HepG2 (cell line): ENCODE results near the gene GUCY2D. TPM values are rescaled to one million over a fixed set of nuclear protein-coding genes. Genes with fewer than 3 reads are reported as not detected.

Source experiments
- ADNP ChIP-seq: sonication (generic); formaldehyde crosslinking; IDR thresholded peaks from 2 replicates; pipeline ENCODE4 v1.4.0; 2020; ENCODE audit warnings: missing genetic modification reagents
- ATM ChIP-seq: fragments of 450-650 bp; IDR thresholded peaks from 2 replicates; pipeline ENCODE4 v1.7.1; 2017; ENCODE audit warnings: mild to moderate bottlenecking, borderline replicate concordance
- BHLHE40 ChIP-seq: IDR thresholded peaks from 2 replicates; pipeline ENCODE4 v1.6.1; 2011; ENCODE audit warnings: low read length, improper control_type of control experiment
- CTCF ChIP-seq: sonication (generic); formaldehyde crosslinking; IDR thresholded peaks from 2 replicates; pipeline ENCODE4 v1.5.0; 2020; ENCODE audit warnings: mild to moderate bottlenecking, missing genetic modification reagents, moderate library complexity
- DBP ChIP-seq: sonication (generic); formaldehyde crosslinking; IDR thresholded peaks from 2 replicates; pipeline ENCODE4 v1.4.0; 2020; ENCODE audit warnings: missing genetic modification reagents; ENCODE audit errors: not compliant biosample characterization
- HNF4G ChIP-seq, 2 experiments: sonication (generic) in 1 of 2; formaldehyde crosslinking in 1 of 2; IDR thresholded peaks; 2 replicates each; pipeline versions ENCODE4 v1.4.0 to v1.6.1; 2011 to 2020; ENCODE audit warnings: borderline replicate concordance in 2 of 2, low read depth in 2 of 2, mild to moderate bottlenecking in 2 of 2, low read length in 1 of 2, missing genetic modification reagents in 1 of 2, moderate library complexity in 1 of 2
- HNRNPL ChIP-seq: fragments of 200-400 bp; formaldehyde crosslinking; IDR thresholded peaks from 2 replicates; pipeline ENCODE4 v1.6.1; 2017; ENCODE audit warnings: mild to moderate bottlenecking, low read depth, low read length
- KDM4B ChIP-seq: sonication (generic); formaldehyde crosslinking; IDR thresholded peaks from 2 replicates; pipeline ENCODE4 v1.4.0; 2020; ENCODE audit warnings: missing genetic modification reagents
- KLF9 ChIP-seq: IDR thresholded peaks from 2 replicates; pipeline ENCODE4 v1.6.1; 2016; ENCODE audit warnings: low read depth
- MYNN ChIP-seq: sonication (generic); formaldehyde crosslinking; IDR thresholded peaks from 2 replicates; pipeline ENCODE4 v1.4.0; 2020; ENCODE audit warnings: mild to moderate bottlenecking, low read depth, missing genetic modification reagents
- NCOA5 ChIP-seq: sonication (generic); formaldehyde crosslinking; IDR thresholded peaks from 2 replicates; pipeline ENCODE4 v1.4.0; 2020; ENCODE audit warnings: missing genetic modification reagents
- NFRKB ChIP-seq: fragments of 450-650 bp; IDR thresholded peaks from 2 replicates; pipeline ENCODE4 v1.6.1; 2017
- PBX2 ChIP-seq: IDR thresholded peaks from 2 replicates; pipeline ENCODE4 v1.6.1; 2016; ENCODE audit warnings: control low read depth
- PCBP1 ChIP-seq: fragments of 200-400 bp; formaldehyde crosslinking; IDR thresholded peaks from 2 replicates; pipeline ENCODE4 v1.6.1; 2017; ENCODE audit warnings: mild to moderate bottlenecking, low read depth, low read length, borderline replicate concordance
- POLR2G ChIP-seq: fragments of 200-400 bp; formaldehyde crosslinking; IDR thresholded peaks from 2 replicates; pipeline ENCODE4 v1.6.1; 2018; ENCODE audit warnings: mild to moderate bottlenecking, low read depth, low read length, moderate library complexity
- PRPF4 ChIP-seq: fragments of 200-400 bp; formaldehyde crosslinking; IDR thresholded peaks from 2 replicates; pipeline ENCODE4 v1.6.1; 2016; ENCODE audit warnings: low read length, low read depth; ENCODE audit not compliant: poor library complexity, severe bottlenecking
- TEAD2 ChIP-seq: sonication (generic); formaldehyde crosslinking; IDR thresholded peaks from 2 replicates; pipeline ENCODE4 v1.9.0; 2021; ENCODE audit warnings: missing genetic modification reagents
- ZBTB42 ChIP-seq: sonication (generic); formaldehyde crosslinking; IDR thresholded peaks from 2 replicates; pipeline ENCODE4 v1.5.0; 2020; ENCODE audit warnings: mild to moderate bottlenecking, missing genetic modification reagents
- ZEB1 ChIP-seq: IDR thresholded peaks from 2 replicates; pipeline ENCODE4 v1.6.1; 2012; ENCODE audit warnings: mild to moderate bottlenecking, low read depth, inconsistent platforms; ENCODE audit not compliant: insufficient replicate concordance
- ZNF101 ChIP-seq: sonication (generic); formaldehyde crosslinking; IDR thresholded peaks from 2 replicates; pipeline ENCODE4 v1.4.0; 2020; ENCODE audit warnings: mild to moderate bottlenecking, low read depth, missing genetic modification reagents, borderline replicate concordance
- ZNF230 ChIP-seq: sonication (generic); formaldehyde crosslinking; IDR thresholded peaks from 2 replicates; pipeline ENCODE4 v1.4.0; 2020; ENCODE audit warnings: mild to moderate bottlenecking, missing genetic modification reagents
- ZNF292 ChIP-seq: sonication (generic); formaldehyde crosslinking; IDR thresholded peaks from 2 replicates; pipeline ENCODE4 v1.8.1; 2022; ENCODE audit warnings: mild to moderate bottlenecking, low read depth, missing genetic modification reagents, borderline replicate concordance
- ZNF615 ChIP-seq: sonication (generic); formaldehyde crosslinking; IDR thresholded peaks from 2 replicates; pipeline ENCODE4 v1.5.0; 2020; ENCODE audit warnings: mild to moderate bottlenecking, missing genetic modification reagents, borderline replicate concordance
- ZNF616 ChIP-seq: sonication (generic); formaldehyde crosslinking; IDR thresholded peaks from 2 replicates; pipeline ENCODE4 v1.5.0; 2020; ENCODE audit warnings: low read depth, mild to moderate bottlenecking, missing genetic modification reagents
- ZNF772 ChIP-seq: sonication (generic); formaldehyde crosslinking; IDR thresholded peaks from 2 replicates; pipeline ENCODE4 v1.5.0; 2020; ENCODE audit warnings: mild to moderate bottlenecking, missing genetic modification reagents
- ZNF775 ChIP-seq: sonication (generic); formaldehyde crosslinking; IDR thresholded peaks from 2 replicates; pipeline ENCODE4 v1.4.0; 2020; ENCODE audit warnings: missing genetic modification reagents, mild to moderate bottlenecking, moderate library complexity, borderline replicate concordance
- ZNF841 ChIP-seq: sonication (generic); formaldehyde crosslinking; IDR thresholded peaks from 2 replicates; pipeline ENCODE4 v1.8.1; 2023; ENCODE audit warnings: missing genetic modification reagents, borderline replicate concordance
- ZSCAN31 ChIP-seq: sonication (generic); formaldehyde crosslinking; IDR thresholded peaks from 2 replicates; pipeline ENCODE4 v1.5.0; 2020; ENCODE audit warnings: low read depth, mild to moderate bottlenecking, missing genetic modification reagents
- polyA plus RNA-seq, 8 experiments: library from polyadenylated mRNA; depleted of rRNA in 3 of 8; stranded (reverse) in 7 of 8; unstranded in 1 of 8; fragments of >200 nt; fragmentation: Illumina TruSeq in 4 of 8; extraction: Trizol in 4 of 8; gene quantifications; 2 replicates each; pipeline versions ENCODE4 v1.2.1 to v1.2.3, GENCODE V29; 2011 to 2016; ENCODE audit warnings: low read depth in 4 of 8, missing spikeins in 1 of 8, mixed read lengths in 1 of 8; ENCODE audit not compliant: insufficient read depth in 1 of 8
- total RNA-seq, 5 experiments: library from RNA; depleted of rRNA; stranded (reverse); fragments of >200 nt; fragmentation: Illumina TruSeq; extraction: Trizol; gene quantifications; 2 replicates each; pipeline ENCODE4 v1.2.3, GENCODE V29; 2016; ENCODE audit warnings: low read depth in 1 of 5

GUCY2D gene
- total and polyA plus RNA-seq, 2 of the 13 experiments (the other 11 are each of a cell fraction or from before 2014, with no cell fraction given) = not detected

GRCh38 chr17:8056232-8056975, 54.0 kb downstream of the GUCY2D start (continued):
- TF ChIP-seq CTCF = no peak
- no peak for TF ChIP-seq ZNF616 (CRISPR knock-in tag)
- no peak for TF ChIP-seq ADNP (CRISPR knock-in tag)
- TF ChIP-seq NCOA5 (CRISPR knock-in tag) = no peak
- TF ChIP-seq ZNF230 (CRISPR knock-in tag) = peak; percentile 82; the same call in 1 of the 2 replicates
- TF ChIP-seq ZNF775 = no peak
- TF ChIP-seq HNF4G (IDR thresholded peaks at IDR 0.05; ENCODE audit: borderline replicate concordance, low read depth, low read length) = peak; percentile 67; the same call in 1 of the 2 replicates
- TF ChIP-seq HNF4G (CRISPR knock-in tag; IDR thresholded peaks at IDR 0.05; ENCODE audit: borderline replicate concordance, low read depth) = peak; percentile 76
- 0 out of 2 replicates have a peak, but pooled peaks have one; percentile 45 for TF ChIP-seq ZNF292 (CRISPR knock-in tag)
- peak; percentile 16; the same call in 1 of the 2 replicates for TF ChIP-seq ZNF772 (CRISPR knock-in tag)
- TF ChIP-seq ZNF101 = no peak
- TF ChIP-seq ZSCAN31 = no peak
- no peak for TF ChIP-seq DBP (CRISPR knock-in tag)
- TF ChIP-seq PRPF4 = no peak
- TF ChIP-seq NFRKB = no peak
- TF ChIP-seq TEAD2 = no peak
- no peak for TF ChIP-seq ZNF841 (CRISPR knock-in tag)
- TF ChIP-seq PCBP1 = no peak
- no peak for TF ChIP-seq HNRNPL
- no peak for TF ChIP-seq ATM
- no peak; the same call in 1 of the 2 replicates for TF ChIP-seq PBX2 (CRISPR knock-in tag)
- no peak for TF ChIP-seq MYNN (CRISPR knock-in tag)
- TF ChIP-seq KDM4B (CRISPR knock-in tag) = no peak
- TF ChIP-seq ZNF615 (CRISPR knock-in tag) = peak; percentile 55; the same call in 1 of the 2 replicates
- TF ChIP-seq BHLHE40 = 0 out of 2 replicates have a peak, but pooled peaks have one; percentile 61
- peak; percentile 90 for TF ChIP-seq POLR2G
- TF ChIP-seq ZBTB42 (CRISPR knock-in tag) = no peak
- TF ChIP-seq KLF9 (CRISPR knock-in tag) = no peak
- no peak for TF ChIP-seq ZEB1
